ENCODE measurements around the gene SULF2. TPM values are rescaled to one million over a fixed set of nuclear protein-coding genes. Genes with fewer than 3 reads are reported as not detected.

Gene SULF2
- total RNA-seq, 1 donor = 74.7 TPM

DNA sequence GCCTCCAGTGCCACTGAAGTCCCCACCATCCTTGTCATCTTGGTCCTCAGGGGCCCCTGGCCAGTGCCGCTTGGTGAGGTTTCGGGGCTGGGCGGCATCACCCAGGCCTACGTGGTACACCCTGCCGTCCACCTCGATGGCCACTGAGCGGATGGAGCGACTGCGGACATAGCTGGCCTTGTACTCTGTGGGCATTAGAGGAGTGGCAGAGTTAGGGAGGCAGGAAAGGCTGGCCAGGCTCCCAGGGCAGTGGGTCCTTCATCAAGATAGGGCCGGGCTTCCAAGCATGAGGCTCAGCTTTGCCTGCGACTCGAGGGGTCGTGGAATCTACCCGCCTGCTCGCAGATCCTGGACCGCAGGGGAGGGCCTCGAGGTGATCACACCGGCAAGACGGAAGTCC lies 119.0 kb downstream of the SULF2 start:
- Histone ChIP-seq H3K4me1 (ENCODE audit: insufficient read depth, low read length) (no peaks in the 10 kb centered on the region), H3K27me3 (ENCODE audit: insufficient read depth, low read length) (no peaks in the 10 kb centered on the region), H3K4me3 (ENCODE audit: low read length) (no peak overlapping the region), H3K9me3 (ENCODE audit: low read depth, low read length) (no peaks in the 10 kb centered on the region)

DNA sequence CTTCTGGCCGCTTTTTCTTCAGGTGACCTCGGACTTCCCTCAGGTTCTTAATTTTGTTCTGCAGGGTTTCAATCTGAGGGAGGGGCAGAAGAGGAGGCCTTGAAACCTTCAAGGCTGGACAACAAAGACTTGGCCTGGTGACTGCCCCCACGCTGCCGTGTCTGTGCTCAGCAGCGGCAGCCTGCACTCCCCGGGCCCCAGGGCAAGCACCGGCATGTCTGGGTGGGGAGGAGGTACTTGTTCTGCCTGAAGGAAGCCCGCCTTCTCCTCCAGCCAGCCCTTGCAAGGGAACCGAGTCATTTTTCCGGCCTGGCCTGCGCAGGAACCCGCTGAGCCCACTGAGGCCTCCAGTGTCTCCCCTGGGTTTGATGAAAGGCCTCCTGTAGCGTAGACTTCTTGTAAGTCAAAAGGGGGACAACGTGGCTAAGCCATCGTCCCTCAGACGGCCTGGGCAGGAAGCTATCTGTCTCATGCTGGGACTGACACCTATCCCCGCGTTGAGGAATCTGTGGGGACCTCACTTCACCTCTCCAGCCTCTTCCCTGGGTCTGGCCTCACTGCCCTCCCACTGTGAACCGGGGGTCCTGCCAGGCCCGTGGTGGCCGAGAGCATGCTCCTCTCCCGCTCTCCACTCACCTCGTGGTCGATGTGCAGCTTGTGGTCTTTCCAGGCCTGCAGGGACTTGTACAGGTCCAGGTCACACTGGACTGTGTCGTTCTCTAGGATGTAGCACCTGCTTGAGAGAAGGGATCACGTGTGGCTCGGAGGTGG lies 119.9 kb downstream of the SULF2 start:
- Histone ChIP-seq H3K4me3 (ENCODE audit: low read length) (no peak overlapping the region), H3K9me3 (ENCODE audit: low read depth, low read length) (no peaks in the 10 kb centered on the region)

DNA sequence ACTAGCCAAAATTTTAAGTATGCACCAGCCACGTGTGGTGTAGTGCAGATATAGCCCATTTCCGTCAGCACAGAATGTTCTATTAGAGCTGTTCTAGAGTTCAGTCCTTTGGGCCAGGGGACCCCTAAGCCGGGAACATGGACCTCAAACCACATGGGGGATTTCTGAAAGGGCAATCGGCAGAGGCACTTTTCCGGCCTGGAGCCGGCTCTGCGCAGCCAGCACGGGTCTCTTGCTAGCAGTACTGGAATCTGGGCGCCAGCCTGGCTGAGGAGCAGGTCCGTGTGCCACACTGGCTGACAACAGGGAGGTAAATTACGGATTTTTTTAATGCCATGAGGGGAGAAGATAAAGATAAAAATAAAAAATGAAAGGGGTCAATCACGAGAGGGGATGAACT lies 120.5 kb downstream of the SULF2 start:
- Histone ChIP-seq H3K4me1 (ENCODE audit: insufficient read depth, low read length) (no peaks in the 10 kb centered on the region), H3K4me3 (ENCODE audit: low read length) (no peak overlapping the region), H3K9me3 (ENCODE audit: low read depth, low read length) (no peaks in the 10 kb centered on the region), H3K27me3 (ENCODE audit: insufficient read depth, low read length) (no peaks in the 10 kb centered on the region)

More for the DNA sequence above, 119.9 kb downstream of the SULF2 start:
- Histone ChIP-seq H3K27me3 (ENCODE audit: insufficient read depth, low read length) (no peaks in the 10 kb centered on the region), H3K4me1 (ENCODE audit: insufficient read depth, low read length) (no peaks in the 10 kb centered on the region)

DNA sequence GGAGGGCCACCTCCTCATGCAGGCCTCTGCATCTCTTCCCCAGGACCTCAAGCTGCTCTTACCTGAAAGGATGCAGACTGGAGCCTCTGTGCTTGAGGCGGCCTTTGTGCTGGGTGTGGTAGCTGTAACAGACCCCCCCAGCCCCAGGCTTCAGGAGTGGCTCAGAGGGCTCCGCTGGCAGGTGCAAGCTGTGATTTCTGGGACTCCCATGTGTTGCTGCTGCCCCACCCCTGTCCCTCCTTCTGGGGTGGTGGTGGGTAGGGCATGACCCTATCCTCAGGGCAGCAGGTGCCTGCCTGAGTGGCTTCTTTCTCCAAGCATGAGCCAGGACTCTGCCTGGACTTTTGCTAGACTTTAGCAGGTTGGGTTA lies 121.2 kb downstream of the SULF2 start:
- H3K9me3 ChIP-seq (ENCODE audit: low read depth, low read length) = no peaks in the 10 kb centered on the region
- no peaks in the 10 kb centered on the region for H3K4me1 ChIP-seq (ENCODE audit: insufficient read depth, low read length)
- H3K4me3 ChIP-seq (ENCODE audit: low read length) = no peak overlapping the region
- H3K27me3 ChIP-seq (ENCODE audit: insufficient read depth, low read length) = no peaks in the 10 kb centered on the region

DNA sequence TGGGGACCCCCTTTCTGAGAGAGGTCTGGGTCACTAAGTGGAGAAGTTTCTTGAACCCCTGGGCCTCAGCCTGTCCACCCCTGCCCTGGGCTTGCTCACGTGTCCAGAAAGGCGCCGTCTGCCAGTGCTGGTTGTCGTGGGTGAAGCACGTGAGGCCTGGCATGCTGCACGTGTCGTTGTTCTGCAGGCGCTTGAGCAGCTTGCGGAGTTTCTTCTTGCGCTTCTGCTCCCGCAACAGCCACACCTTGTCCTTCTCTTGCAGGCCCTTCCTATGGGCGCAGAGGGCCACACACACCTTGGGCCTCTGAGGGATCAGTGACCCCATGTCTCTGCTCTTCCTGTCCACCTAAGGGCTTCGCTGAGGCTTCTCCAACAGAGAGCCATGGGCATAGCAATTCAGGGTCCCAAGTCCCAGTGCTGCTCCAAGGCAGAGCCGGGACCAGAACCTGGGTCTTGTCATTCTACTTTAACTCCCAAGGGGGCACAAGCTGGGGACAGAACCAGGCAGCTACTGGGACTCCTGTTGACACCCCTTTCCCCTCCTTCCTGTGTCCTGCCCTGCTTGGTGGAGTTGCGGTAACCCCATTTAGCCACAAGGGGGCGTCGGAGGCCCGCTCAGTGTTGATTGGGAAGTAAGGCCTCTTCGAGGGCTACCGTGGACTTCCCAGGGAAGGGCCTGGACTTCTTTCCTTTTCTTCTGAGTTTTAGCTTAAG lies 121.8 kb downstream of the SULF2 start:
- Histone ChIP-seq H3K9me3 (ENCODE audit: low read depth, low read length) (no peaks in the 10 kb centered on the region), H3K27me3 (ENCODE audit: insufficient read depth, low read length) (no peaks in the 10 kb centered on the region), H3K4me1 (ENCODE audit: insufficient read depth, low read length) (no peaks in the 10 kb centered on the region), H3K4me3 (ENCODE audit: low read length) (no peak overlapping the region)

DNA sequence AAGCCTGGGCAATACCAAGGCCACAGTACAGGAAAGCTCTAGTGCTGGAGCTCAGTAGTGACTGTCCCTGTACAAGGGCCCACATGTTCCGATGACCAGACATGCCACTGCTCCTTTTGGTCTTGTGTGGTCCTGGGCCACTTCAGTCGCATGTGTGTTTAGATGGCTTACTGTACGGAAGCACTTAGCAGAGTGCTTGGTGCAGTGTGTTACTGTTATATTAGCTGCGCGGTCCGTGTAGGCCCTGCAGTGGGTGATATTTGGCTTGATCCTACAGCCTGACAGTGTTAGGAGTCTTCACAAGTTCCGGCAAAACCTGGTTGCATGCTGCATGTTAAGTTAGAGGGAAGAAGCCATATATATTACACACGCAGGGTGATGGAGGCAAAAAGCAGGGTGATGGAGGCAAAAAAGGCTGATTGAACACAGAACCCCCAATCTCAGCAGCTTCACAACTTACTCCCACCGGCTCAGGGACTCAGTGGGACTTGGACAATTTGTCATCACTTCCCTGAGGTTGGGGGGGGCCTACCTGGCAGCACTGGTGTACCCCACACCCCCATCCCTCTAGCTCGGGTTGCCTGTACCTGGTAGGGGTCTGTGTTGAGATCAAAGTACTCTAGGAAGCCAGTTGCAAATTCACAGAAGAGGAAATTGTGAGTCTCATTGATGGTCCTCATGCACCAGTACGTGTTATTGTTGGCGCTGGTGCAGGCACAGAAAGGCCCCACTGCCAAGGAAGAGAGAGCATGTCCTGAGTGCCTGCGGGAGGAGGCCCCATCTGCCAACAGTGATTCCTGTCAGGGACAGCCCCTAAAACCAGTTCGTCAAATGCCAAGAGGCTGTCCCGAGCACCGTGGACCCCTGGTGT lies 122.6 kb downstream of the SULF2 start:
- H3K4me1 ChIP-seq (ENCODE audit: insufficient read depth, low read length) = no peaks in the 10 kb centered on the region
- H3K4me3 ChIP-seq (ENCODE audit: low read length) = no peak overlapping the region
- H3K9me3 ChIP-seq (ENCODE audit: low read depth, low read length) = no peaks in the 10 kb centered on the region
- no peaks in the 10 kb centered on the region for H3K27me3 ChIP-seq (ENCODE audit: insufficient read depth, low read length)

DNA sequence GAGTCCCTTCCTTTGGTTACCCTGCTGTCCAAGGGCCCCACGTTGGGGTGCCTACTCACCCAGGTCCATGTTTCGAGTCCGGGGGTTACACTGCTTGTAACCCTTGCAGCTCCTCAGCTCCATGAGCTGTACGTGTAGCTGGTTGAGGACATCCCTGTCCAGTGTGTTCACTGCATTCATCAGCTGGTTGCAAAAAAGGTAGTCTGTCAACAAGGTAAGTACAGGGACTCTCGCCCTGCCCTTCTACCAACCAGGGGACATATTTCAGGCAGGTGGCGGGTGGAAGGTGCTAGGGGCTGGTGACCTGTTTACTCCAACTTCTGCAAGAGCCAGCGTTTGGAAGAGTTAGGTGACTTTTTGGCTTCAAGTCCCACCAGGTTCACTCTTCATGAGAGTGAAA lies 123.6 kb downstream of the SULF2 start:
- no peaks in the 10 kb centered on the region for H3K27me3 ChIP-seq (ENCODE audit: insufficient read depth, low read length)
- H3K9me3 ChIP-seq (ENCODE audit: low read depth, low read length) = no peaks in the 10 kb centered on the region
- H3K4me1 ChIP-seq (ENCODE audit: insufficient read depth, low read length) = no peaks in the 10 kb centered on the region
- no peak overlapping the region for H3K4me3 ChIP-seq (ENCODE audit: low read length)

DNA sequence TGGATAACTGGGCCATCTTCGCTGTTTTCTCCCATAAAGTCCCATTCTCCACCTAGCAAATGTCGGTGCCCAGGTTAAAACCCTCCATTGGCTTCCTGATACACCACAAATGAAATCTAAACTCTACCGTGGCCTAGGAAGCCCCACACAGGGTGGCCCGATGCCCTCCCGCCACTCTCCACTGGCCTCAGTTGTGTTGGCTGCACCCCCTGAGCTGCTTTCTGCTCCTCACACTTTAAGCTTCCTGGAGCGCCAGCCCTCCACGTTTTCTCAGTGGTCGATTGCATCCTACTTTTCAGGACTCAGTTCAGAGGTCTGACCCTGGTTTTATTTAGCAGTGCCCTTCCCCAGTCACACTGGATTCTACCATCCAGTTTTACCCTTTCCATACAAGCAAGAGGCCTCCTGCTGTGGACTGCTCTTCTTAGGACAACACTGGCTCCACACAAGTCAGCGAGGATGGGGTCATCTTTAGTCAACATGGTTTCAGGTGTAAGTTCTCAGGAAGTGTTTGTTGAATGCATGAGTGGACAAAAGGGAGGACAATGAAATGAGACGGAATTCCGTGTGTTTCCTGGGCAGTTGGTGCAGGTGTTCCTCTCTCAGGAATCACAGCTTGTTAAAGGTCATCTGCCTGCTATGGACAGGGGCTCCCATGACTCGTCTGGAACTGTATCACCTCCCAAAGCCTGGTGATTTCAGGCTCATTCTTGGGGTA lies 124.1 kb downstream of the SULF2 start:
- Histone ChIP-seq H3K4me3 (ENCODE audit: low read length) (no peak overlapping the region), H3K9me3 (ENCODE audit: low read depth, low read length) (no peaks in the 10 kb centered on the region), H3K27me3 (ENCODE audit: insufficient read depth, low read length) (no peaks in the 10 kb centered on the region), H3K4me1 (ENCODE audit: insufficient read depth, low read length) (no peaks in the 10 kb centered on the region)

DNA sequence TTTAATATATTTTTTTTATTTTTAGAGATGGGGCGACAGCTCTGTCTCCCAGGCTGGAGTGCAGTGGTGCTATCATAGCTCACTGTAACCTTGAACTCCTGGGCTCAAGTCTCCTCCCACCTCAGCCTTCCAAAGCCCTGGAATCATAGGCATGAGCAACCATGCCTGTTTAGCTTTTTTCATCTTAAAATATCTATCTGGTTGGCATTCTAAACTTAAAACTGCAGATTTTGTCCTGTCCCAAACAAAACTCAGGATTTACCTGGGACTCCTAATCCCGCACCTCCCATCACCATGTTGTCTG lies 124.7 kb downstream of the SULF2 start:
- Histone ChIP-seq H3K4me1 (ENCODE audit: insufficient read depth, low read length) (no peaks in the 10 kb centered on the region), H3K27me3 (ENCODE audit: insufficient read depth, low read length) (no peaks in the 10 kb centered on the region), H3K9me3 (ENCODE audit: low read depth, low read length) (no peaks in the 10 kb centered on the region), H3K4me3 (ENCODE audit: low read length) (no peak overlapping the region)

DNA sequence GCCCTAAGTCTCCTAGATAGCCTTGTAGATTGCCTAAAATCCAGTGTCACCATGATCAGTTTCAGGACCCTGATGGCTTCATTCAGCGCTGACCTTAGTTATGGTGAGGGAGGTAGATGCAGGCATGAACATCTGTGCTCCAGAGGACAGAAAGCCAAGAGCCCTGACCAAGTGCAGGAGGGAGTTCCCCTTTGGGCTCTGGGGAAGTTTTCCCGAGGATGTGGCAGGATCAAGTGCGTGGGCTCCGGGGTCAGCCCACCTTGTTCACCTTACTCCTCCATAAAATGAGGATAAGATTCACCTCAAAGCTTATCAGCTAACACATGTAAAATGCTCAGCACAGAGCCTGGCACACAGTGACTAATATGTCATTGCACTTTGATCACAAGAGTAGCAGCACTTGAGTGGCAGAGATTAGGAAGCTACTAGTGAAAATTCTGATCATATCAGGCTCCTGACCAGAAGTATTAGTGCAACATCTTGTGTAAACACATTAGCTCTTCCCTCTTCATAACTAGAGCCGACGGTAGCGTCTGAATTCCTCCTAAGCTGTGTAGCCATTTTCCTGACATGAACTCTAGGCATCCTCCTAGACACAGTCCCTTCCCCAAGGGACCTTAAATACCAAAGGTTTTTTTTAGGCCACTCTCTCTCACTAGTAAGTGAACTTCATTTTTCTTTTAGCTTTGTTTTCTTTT lies 125.2 kb downstream of the SULF2 start:
- Histone ChIP-seq H3K4me1 (ENCODE audit: insufficient read depth, low read length) (no peaks in the 10 kb centered on the region), H3K27me3 (ENCODE audit: insufficient read depth, low read length) (no peaks in the 10 kb centered on the region), H3K4me3 (ENCODE audit: low read length) (no peak overlapping the region), H3K9me3 (ENCODE audit: low read depth, low read length) (no peaks in the 10 kb centered on the region)

DNA sequence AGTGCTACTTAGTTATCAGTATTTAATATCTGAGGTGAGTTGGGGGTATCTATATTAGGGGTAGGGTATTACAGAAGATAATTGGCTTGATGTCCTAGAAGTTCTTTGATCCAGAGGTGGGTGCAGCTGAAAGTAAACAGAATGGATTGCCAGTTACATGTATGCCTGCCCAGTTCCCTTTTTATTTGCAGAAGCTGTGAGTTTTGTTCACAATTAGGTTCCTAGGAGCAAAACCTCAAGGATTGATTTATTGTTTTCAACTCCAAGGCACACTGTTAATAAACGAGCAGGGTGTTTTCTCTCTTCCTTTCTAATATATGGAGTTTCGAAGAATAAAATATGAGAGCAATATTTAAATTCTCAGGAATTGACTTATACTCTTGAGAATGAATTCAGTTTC lies 129.0 kb downstream of the SULF2 start:
- H3K9me3 ChIP-seq (ENCODE audit: low read depth, low read length) = no peaks in the 10 kb centered on the region
- no peaks in the 10 kb centered on the region for H3K4me1 ChIP-seq (ENCODE audit: insufficient read depth, low read length)
- no peaks in the 10 kb centered on the region for H3K27me3 ChIP-seq (ENCODE audit: insufficient read depth, low read length)
- no peak overlapping the region for H3K4me3 ChIP-seq (ENCODE audit: low read length)

DNA sequence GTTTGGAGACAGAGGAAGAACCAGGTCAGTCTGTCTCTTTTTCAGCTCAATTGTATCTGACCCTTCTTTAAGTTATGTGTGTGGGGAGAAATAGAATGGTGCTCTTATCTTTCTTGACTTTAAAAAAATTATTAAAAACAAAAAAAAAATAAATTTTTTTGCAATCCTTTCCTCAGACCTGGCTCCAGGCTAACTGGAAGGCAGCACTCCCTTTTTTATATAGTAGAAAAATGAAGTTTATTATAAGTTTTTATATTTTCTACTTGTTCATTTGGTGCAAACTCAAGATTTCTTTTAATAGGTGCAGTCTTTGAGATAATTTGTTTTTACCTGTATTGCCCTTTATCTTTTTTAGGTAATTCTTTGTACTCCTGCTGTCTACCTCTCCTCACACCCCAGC lies 129.6 kb downstream of the SULF2 start:
- Histone ChIP-seq H3K9me3 (ENCODE audit: low read depth, low read length) (no peaks in the 10 kb centered on the region), H3K4me3 (ENCODE audit: low read length) (no peak overlapping the region), H3K4me1 (ENCODE audit: insufficient read depth, low read length) (no peaks in the 10 kb centered on the region)

DNA sequence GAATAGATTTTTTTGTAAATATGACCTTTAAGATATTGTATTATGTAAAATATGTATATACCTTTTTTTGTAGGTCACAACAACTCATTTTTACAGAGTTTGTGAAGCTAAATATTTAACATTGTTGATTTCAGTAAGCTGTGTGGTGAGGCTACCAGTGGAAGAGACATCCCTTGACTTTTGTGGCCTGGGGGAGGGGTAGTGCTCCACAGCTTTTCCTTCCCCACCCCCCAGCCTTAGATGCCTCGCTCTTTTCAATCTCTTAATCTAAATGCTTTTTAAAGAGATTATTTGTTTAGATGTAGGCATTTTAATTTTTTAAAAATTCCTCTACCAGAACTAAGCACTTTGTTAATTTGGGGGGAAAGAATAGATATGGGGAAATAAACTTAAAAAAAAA lies 130.9 kb downstream of the SULF2 start:
- Histone ChIP-seq H3K4me1 (ENCODE audit: insufficient read depth, low read length) (no peaks in the 10 kb centered on the region), H3K4me3 (ENCODE audit: low read length) (no peak overlapping the region), H3K9me3 (ENCODE audit: low read depth, low read length) (no peaks in the 10 kb centered on the region), H3K27me3 (ENCODE audit: insufficient read depth, low read length) (no peaks in the 10 kb centered on the region)

More for the DNA sequence above, 129.6 kb downstream of the SULF2 start:
- no peaks in the 10 kb centered on the region for H3K27me3 ChIP-seq (ENCODE audit: insufficient read depth, low read length)

DNA sequence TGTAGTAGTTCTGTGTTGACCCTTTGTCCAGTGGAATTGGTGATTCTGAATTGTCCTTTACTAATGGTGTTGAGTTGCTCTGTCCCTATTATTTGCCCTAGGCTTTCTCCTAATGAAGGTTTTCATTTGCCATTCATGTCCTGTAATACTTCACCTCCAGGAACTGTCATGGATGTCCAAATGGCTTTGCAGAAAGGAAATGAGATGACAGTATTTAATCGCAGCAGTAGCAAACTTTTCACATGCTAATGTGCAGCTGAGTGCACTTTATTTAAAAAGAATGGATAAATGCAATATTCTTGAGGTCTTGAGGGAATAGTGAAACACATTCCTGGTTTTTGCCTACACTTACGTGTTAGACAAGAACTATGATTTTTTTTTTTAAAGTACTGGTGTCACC lies 131.4 kb downstream of the SULF2 start:
- no peak overlapping the region for H3K4me3 ChIP-seq (ENCODE audit: low read length)
- H3K27me3 ChIP-seq (ENCODE audit: insufficient read depth, low read length) = no peaks in the 10 kb centered on the region
- no peaks in the 10 kb centered on the region for H3K4me1 ChIP-seq (ENCODE audit: insufficient read depth, low read length)
- H3K9me3 ChIP-seq (ENCODE audit: low read depth, low read length) = no peaks in the 10 kb centered on the region

Measured in mononuclear cell (primary cell).